Measurements from ENCODE around the gene NLGN1. TPM values are rescaled to one million over a fixed set of nuclear protein-coding genes. Genes with fewer than 3 reads are reported as not detected.
"Not testable (repeated sequence)": the region's sequence is repeated elsewhere in the genome, so short reads cannot be mapped to it uniquely, and the experiment has no call there.

NLGN1 gene
- total RNA-seq, 1 experiment from 2014 or later, result 0.72 TPM

GRCh38 chr3:174156200-174156599, 758.7 kb downstream of the NLGN1 start:
- DNase-seq (ENCODE audit: low spot score), result no peak

GRCh38 chr3:174158674-174159073, 761.1 kb downstream of the NLGN1 start:
- no peak for DNase-seq (ENCODE audit: low spot score)

GRCh38 chr3:174159604-174160003, 762.1 kb downstream of the NLGN1 start:
- no peak for DNase-seq (ENCODE audit: low spot score)

GRCh38 chr3:174162550-174162949, 765.0 kb downstream of the NLGN1 start:
- DNase-seq (ENCODE audit: low spot score), result no peak

- no peak for DNase-seq (ENCODE audit: low spot score)
Measured at GRCh38 chr3:174168026-174168425, 770.5 kb downstream of the NLGN1 start.

- no peak for DNase-seq (ENCODE audit: low spot score)
Measured at GRCh38 chr3:174168538-174169254, 771.2 kb downstream of the NLGN1 start.

GRCh38 chr3:174169736-174170135, 772.2 kb downstream of the NLGN1 start:
- no peak for DNase-seq (ENCODE audit: low spot score)

- DNase-seq (ENCODE audit: low spot score), result no peak
Measured at GRCh38 chr3:174170248-174170647, 772.7 kb downstream of the NLGN1 start.

- no peak for DNase-seq (ENCODE audit: low spot score)
Measured at GRCh38 chr3:174186377-174186989, 788.9 kb downstream of the NLGN1 start.

- no peak for DNase-seq (ENCODE audit: low spot score)
Measured at GRCh38 chr3:174191380-174191779, 793.8 kb downstream of the NLGN1 start.

- DNase-seq (ENCODE audit: low spot score), result no peak
Measured at GRCh38 chr3:174191895-174192294, 794.4 kb downstream of the NLGN1 start.

- DNase-seq (ENCODE audit: low spot score), result no peak
Measured at GRCh38 chr3:174192471-174192870, 794.9 kb downstream of the NLGN1 start.

- DNase-seq (ENCODE audit: low spot score), result no peak
Measured at GRCh38 chr3:174193604-174194003, 796.1 kb downstream of the NLGN1 start.

- no peak for DNase-seq (ENCODE audit: low spot score)
Measured at GRCh38 chr3:174197416-174197815, 799.9 kb downstream of the NLGN1 start.

- no peak for DNase-seq (ENCODE audit: low spot score)
Measured at GRCh38 chr3:174198199-174198598, 800.7 kb downstream of the NLGN1 start.

- DNase-seq (ENCODE audit: low spot score), result no peak
Measured at GRCh38 chr3:174199696-174200095, 802.2 kb downstream of the NLGN1 start.

- no peak for DNase-seq (ENCODE audit: low spot score)
Measured at GRCh38 chr3:174202116-174202515, 804.6 kb downstream of the NLGN1 start.

- DNase-seq (ENCODE audit: low spot score), result no peak
Measured at GRCh38 chr3:174202561-174202960, 805.0 kb downstream of the NLGN1 start.

- no peak for DNase-seq (ENCODE audit: low spot score)
Measured at GRCh38 chr3:174204765-174205164, 807.2 kb downstream of the NLGN1 start.

- DNase-seq (ENCODE audit: low spot score), result no peak
Measured at GRCh38 chr3:174206607-174207192, 809.2 kb downstream of the NLGN1 start.

GRCh38 chr3:174208161-174208560, 810.6 kb downstream of the NLGN1 start:
- DNase-seq (ENCODE audit: low spot score), result no peak

- DNase-seq (ENCODE audit: low spot score), result not testable (repeated sequence)
Measured at GRCh38 chr3:174211896-174212295, 814.4 kb downstream of the NLGN1 start.

- no peak for DNase-seq (ENCODE audit: low spot score)
Measured at GRCh38 chr3:174215456-174215855, 817.9 kb downstream of the NLGN1 start.

Measured in A172 (cell line).